A549 (cell line): Measurements from ENCODE around the gene KCND3.

ENCODE experiments used
- CHD2 ChIP-seq: fragments of 150-350 bp; IDR thresholded peaks from 2 replicates; pipeline ENCODE4 v1.6.1; 2014; ENCODE audit warnings: low read length; ENCODE audit not compliant: partially characterized antibody
- CTCF ChIP-seq: fragments of >200 bp; sonication (Bioruptor Twin); formaldehyde crosslinking; IDR thresholded peaks from 3 replicates; pipeline ENCODE4 v1.5.1; 2016
- EP300 ChIP-seq, 2 experiments: fragments of >200 bp; sonication (Bioruptor Twin); formaldehyde crosslinking; IDR thresholded peaks; 2 replicates in 1 of 2; 3 replicates in 1 of 2; pipeline ENCODE4 v1.6.1; 2016 to 2017
- FOXS1 ChIP-seq: fragments of 250-450 bp; sonication (Bioruptor Pico); IDR thresholded peaks from 2 replicates; pipeline ENCODE4 v1.5.0; 2020; ENCODE audit warnings: mild to moderate bottlenecking, moderate library complexity
- JUNB ChIP-seq: fragments of >200 bp; sonication (Bioruptor Twin); formaldehyde crosslinking; IDR thresholded peaks from 2 replicates; pipeline ENCODE4 v1.6.1; 2016
- MAX ChIP-seq: IDR thresholded peaks from 2 replicates; pipeline ENCODE4 v1.6.1; 2012
- MYC ChIP-seq: IDR thresholded peaks from 2 replicates; pipeline ENCODE4 v1.6.1; 2012; ENCODE audit warnings: mild to moderate bottlenecking, inconsistent platforms, low read length, improper control_type of control experiment, borderline replicate concordance
- POLR2A ChIP-seq: IDR thresholded peaks from 2 replicates; pipeline ENCODE4 v1.6.1; 2012; ENCODE audit warnings: mild to moderate bottlenecking, low read length
- REST ChIP-seq: fragments of 200-600 bp; sonication (generic); IDR thresholded peaks from 2 replicates; pipeline ENCODE4 v1.6.1; 2016; ENCODE audit warnings: antibody characterized with exemption, mild to moderate bottlenecking, moderate library complexity
- RFX5 ChIP-seq: fragments of 450-650 bp; IDR thresholded peaks from 2 replicates; pipeline ENCODE4 v1.7.1; 2014; ENCODE audit warnings: antibody characterized with exemption, mild to moderate bottlenecking, moderate library complexity

- TF ChIP-seq MAX (no peak), CHD2 (no peak), POLR2A (no peak), EP300 (IDR thresholded peaks at IDR 0.05) (no peak), MYC (no peak), REST (no peak), JUNB (no peak), CTCF (no peak), RFX5 (no peak), FOXS1 (CRISPR knock-in tag) (no peak)
Measured at GRCh38 chr1:111836111-111836510, 153.4 kb downstream of the KCND3 start.
